GM23338 (cell line): ENCODE measurements around the gene EDEM1. TPM values are rescaled to one million over a fixed set of nuclear protein-coding genes. Genes with fewer than 3 reads are reported as not detected.

ENCODE experiments used
- ATAC-seq: fragments of 200-7000 bp; cut with Tn5 transposase; 3 replicates; pipeline ENCODE4 v1.9.1; 2020
- DNase-seq: peaks from one replicate; pipeline ENCODE4 v3.0.0-alpha.2; 2015; ENCODE audit warnings: low spot score
- H2AFZ ChIP-seq: fragments of 200-600 bp; sonication (generic); 2 replicates; pipeline ENCODE4 v1.8.0; 2016; ENCODE audit warnings: antibody characterized with exemption, mild to moderate bottlenecking, moderate library complexity
- H3F3A ChIP-seq: fragments of 200-600 bp; sonication (generic); replicated peaks from 2 replicates; pipeline ENCODE4 v1.8.0; 2017; ENCODE audit warnings: antibody characterized with exemption, mixed run types, low read depth
- H3K27ac ChIP-seq: fragments of 200-600 bp; sonication (generic); 2 replicates; pipeline ENCODE4 v1.6.1; 2016; ENCODE audit warnings: low read depth
- H3K27me3 ChIP-seq: fragments of 200-600 bp; sonication (generic); 2 replicates; pipeline ENCODE4 v1.8.0; 2016; ENCODE audit warnings: mild to moderate bottlenecking, mixed run types, moderate library complexity; ENCODE audit not compliant: insufficient read depth
- H3K36me3 ChIP-seq: fragments of 200-600 bp; sonication (generic); 2 replicates; pipeline ENCODE4 v1.8.0; 2016; ENCODE audit warnings: mild to moderate bottlenecking; ENCODE audit not compliant: insufficient read depth
- H3K4me1 ChIP-seq: fragments of 200-600 bp; sonication (generic); 2 replicates; pipeline ENCODE4 v1.8.0; 2016; ENCODE audit warnings: mild to moderate bottlenecking, moderate library complexity; ENCODE audit not compliant: insufficient read depth
- H3K4me2 ChIP-seq: fragments of 200-600 bp; sonication (generic); 2 replicates; pipeline ENCODE4 v1.7.1; 2017; ENCODE audit warnings: mixed run types
- H3K4me3 ChIP-seq: fragments of 200-600 bp; sonication (generic); 2 replicates; pipeline ENCODE4 v1.6.1; 2016; ENCODE audit warnings: mixed run types
- H3K79me2 ChIP-seq: fragments of 200-600 bp; sonication (generic); replicated peaks from 2 replicates; pipeline ENCODE4 v1.8.0; 2017; ENCODE audit warnings: mild to moderate bottlenecking; ENCODE audit not compliant: insufficient read depth
- H3K9me2 ChIP-seq: fragments of 200-600 bp; sonication (generic); 2 replicates; pipeline ENCODE4 v1.8.0; 2017; ENCODE audit not compliant: insufficient read depth
- H4K20me1 ChIP-seq: fragments of 200-600 bp; sonication (generic); replicated peaks from 2 replicates; pipeline ENCODE4 v1.8.0; 2017; ENCODE audit warnings: mild to moderate bottlenecking; ENCODE audit not compliant: insufficient read depth
- H3K27ac Mint-ChIP-seq: 2 replicates; pipeline ENCODE4 v1.8.0; 2020; ENCODE audit warnings: inconsistent platforms, mild to moderate bottlenecking, moderate library complexity, mixed read lengths
- H3K27me3 Mint-ChIP-seq: 3 replicates; pipeline ENCODE4 v1.8.0; 2022; ENCODE audit warnings: low read depth, mild to moderate bottlenecking, moderate library complexity, mixed read lengths, inconsistent platforms; ENCODE audit not compliant: insufficient read depth, poor library complexity
- H3K36me3 Mint-ChIP-seq: 3 replicates; pipeline ENCODE4 v1.8.0; 2021; ENCODE audit warnings: low read depth, mild to moderate bottlenecking, inconsistent platforms, moderate library complexity, mixed read lengths
- H3K4me1 Mint-ChIP-seq: 3 replicates; pipeline ENCODE4 v1.8.0; 2020; ENCODE audit warnings: mild to moderate bottlenecking, inconsistent platforms, mixed read lengths
- H3K4me3 Mint-ChIP-seq: 3 replicates; pipeline ENCODE4 v1.8.0; 2021; ENCODE audit warnings: moderate library complexity, mild to moderate bottlenecking, inconsistent platforms, mixed read lengths
- H3K9me3 Mint-ChIP-seq: 3 replicates; pipeline ENCODE4 v1.8.0; 2020; ENCODE audit warnings: moderate library complexity, mild to moderate bottlenecking, inconsistent platforms, mixed read lengths
- CREB1 ChIP-seq: fragments of 250-450 bp; sonication (Bioruptor Pico); IDR thresholded peaks from 2 replicates; pipeline ENCODE4 v1.5.0; 2020; ENCODE audit warnings: low read depth, mild to moderate bottlenecking, moderate library complexity
- CTCF ChIP-seq, 2 experiments: fragments of 200-600 bp in 1 of 2; sonication (generic) in 1 of 2; conservative IDR thresholded peaks; 2 replicates each; pipeline versions ENCODE4 v1.5.1 to v1.6.1; 2016 to 2017; ENCODE audit warnings: antibody characterized with exemption in 2 of 2, low read depth in 2 of 2, mild to moderate bottlenecking in 2 of 2, moderate library complexity in 1 of 2
- ETS1 ChIP-seq: IDR thresholded peaks from 2 replicates; pipeline ENCODE4 v1.6.1; 2016; ENCODE audit warnings: antibody characterized with exemption
- EZH2 ChIP-seq: fragments of 200-600 bp; sonication (generic); IDR thresholded peaks from one replicate; pipeline ENCODE4 v1.8.0; 2017; ENCODE audit warnings: antibody characterized with exemption, mild to moderate bottlenecking, low read depth; ENCODE audit not compliant: unreplicated experiment
- EZH2phosphoT487 ChIP-seq: fragments of 200-600 bp; sonication (generic); IDR thresholded peaks from one replicate; pipeline ENCODE4 v1.8.1; 2018; ENCODE audit warnings: antibody characterized with exemption; ENCODE audit not compliant: unreplicated experiment
- JUNB ChIP-seq: IDR thresholded peaks from one replicate; pipeline ENCODE4 v1.6.1; 2016; ENCODE audit warnings: antibody characterized with exemption; ENCODE audit not compliant: unreplicated experiment
- NANOG ChIP-seq: IDR thresholded peaks from 2 replicates; pipeline ENCODE4 v1.6.1; 2016; ENCODE audit warnings: antibody characterized with exemption, borderline replicate concordance
- POLR2AphosphoS5 ChIP-seq: IDR thresholded peaks from 2 replicates; pipeline ENCODE4 v1.6.1; 2016; ENCODE audit warnings: antibody characterized with exemption, low read depth
- REST ChIP-seq: IDR thresholded peaks from one replicate; pipeline ENCODE4 v1.6.1; 2018; ENCODE audit warnings: antibody characterized with exemption; ENCODE audit not compliant: unreplicated experiment
- STAT1 ChIP-seq: IDR thresholded peaks from one replicate; pipeline ENCODE4 v1.6.1; 2016; ENCODE audit warnings: antibody characterized with exemption; ENCODE audit not compliant: unreplicated experiment
- ZNF114 ChIP-seq: fragments of 250-450 bp; sonication (Bioruptor Pico); IDR thresholded peaks from 2 replicates; pipeline ENCODE4 v1.5.0; 2020; ENCODE audit warnings: mild to moderate bottlenecking, moderate library complexity
- ZNF331 ChIP-seq: fragments of 250-450 bp; sonication (Bioruptor Pico); IDR thresholded peaks from 2 replicates; pipeline ENCODE4 v1.5.0; 2020; ENCODE audit warnings: low read depth, mild to moderate bottlenecking, moderate library complexity
- ZNF462 ChIP-seq: fragments of 250-450 bp; sonication (Bioruptor Pico); IDR thresholded peaks from 2 replicates; pipeline ENCODE4 v1.5.0; 2020; ENCODE audit warnings: mild to moderate bottlenecking, moderate library complexity
- polyA plus RNA-seq: library from polyadenylated mRNA; unstranded; fragments of >200 nt; fragmentation: Nextera tagmentation; extraction: Ambion mirVana; gene quantifications from 2 replicates; pipeline ENCODE4 v1.2.1, GENCODE V29; 2016
- total RNA-seq: library from RNA; depleted of rRNA; stranded (reverse); fragments of >200 nt; shearing (Covaris generic); gene quantifications from 2 replicates; pipeline ENCODE4 v1.2.3, GENCODE V29; 2014

EDEM1 gene
- total and polyA plus RNA-seq, 2 experiments from 2014 or later = 2.2 to 36.7 TPM

GRCh38 chr3:5197470-5198312 lies 10.2 kb downstream of the EDEM1 start:
- Mint-ChIP-seq H3K4me3 (no peak overlapping the region; the same call in 2 of the 3 replicates), H3K9me3 (no peaks in the 10 kb centered on the region), H3K4me1 (peaks cover 41% of the 10 kb centered on the region), H3K27me3 (no peaks in the 10 kb centered on the region), H3K36me3 (peaks cover 56% of the 10 kb centered on the region), H3K27ac (peak overlapping the region; percentile 97)
- peak overlapping the region; percentile 93 for H3K27ac ChIP-seq
- 0 out of 2 replicates have a peak, but pooled peaks cover 12% of the 10 kb centered on the region for H3K36me3 ChIP-seq
- TF ChIP-seq STAT1 (no peak), EZH2phosphoT487 (no peak), ZNF114 (CRISPR knock-in tag) (no peak), POLR2AphosphoS5 (no peak), EZH2 (no peak), REST (no peak), CREB1 (no peak), JUNB (no peak), NANOG (no peak), ZNF462 (CRISPR knock-in tag) (no peak), CTCF (conservative IDR thresholded peaks at IDR 0.05; ENCODE audit: low read depth in 2 of 2) (no peak), ZNF331 (CRISPR knock-in tag) (no peak), ETS1 (no peak)
- H4K20me1 ChIP-seq = no peaks in the 10 kb centered on the region
- peaks cover 19% of the 10 kb centered on the region for H3K79me2 ChIP-seq
- no peaks in the 10 kb centered on the region for H3F3A ChIP-seq
- H3K27me3 ChIP-seq = no peaks in the 10 kb centered on the region
- no peak for ATAC-seq
- no peak overlapping the region for H3K4me3 ChIP-seq
- DNase-seq = peak; percentile 31
- no peaks in the 10 kb centered on the region for H3K9me2 ChIP-seq
- H3K4me1 ChIP-seq = peaks cover 31% of the 10 kb centered on the region
- no peak overlapping the region for H2AFZ ChIP-seq
- peak overlapping the region; percentile 6; the same call in 1 of the 2 replicates for H3K4me2 ChIP-seq
